ENCODE data around the gene BPI. TPM values are rescaled to one million over a fixed set of nuclear protein-coding genes. Genes with fewer than 3 reads are reported as not detected.
"Not testable (repeated sequence)": the region's sequence is repeated elsewhere in the genome, so short reads cannot be mapped to it uniquely, and the experiment has no call there.

BPI gene
- total RNA-seq, 4 donors from 2014 or later: 0.22 to 0.40 TPM; not detected in 2

GRCh38 chr20:38308047-38308438, 4.1 kb downstream of the BPI start:
- WGBS, 2 donors: 61 to 75% methylated on average over 2 to 4 of the region's 4 CpGs
- TF ChIP-seq POLR2A (IDR thresholded peaks at IDR 0.05) (no peak), CTCF (IDR thresholded peaks at IDR 0.05) (no peak)
- no peaks in the 10 kb centered on the region for H3K9me3 ChIP-seq
- H3K27me3 ChIP-seq: no peaks in the 10 kb centered on the region
- no peak for DNase-seq
- no peak overlapping the region for H3K27ac ChIP-seq
- no peak overlapping the region for H3K4me3 ChIP-seq (replicated peaks in 1 of 3)
- no peaks in the 10 kb centered on the region for H3K36me3 ChIP-seq
- intact Hi-C loops (cut with DNase I): no loop called here
- H3K4me1 ChIP-seq: no peaks in the 10 kb centered on the region

- 45 to 83% methylated on average over 1 of the region's 1 CpG for WGBS, 2 donors
- no peaks in the 10 kb centered on the region for H3K27me3 ChIP-seq
- no peaks in the 10 kb centered on the region for H3K4me1 ChIP-seq
- no peaks in the 10 kb centered on the region for H3K9me3 ChIP-seq
- DNase-seq: no peak
- no peak overlapping the region for H3K27ac ChIP-seq
- intact Hi-C loops (cut with DNase I): no loop called here
- no peaks in the 10 kb centered on the region for H3K36me3 ChIP-seq
- H3K4me3 ChIP-seq (replicated peaks in 1 of 3): no peak overlapping the region
- no peak for TF ChIP-seq CTCF (IDR thresholded peaks at IDR 0.05)
- TF ChIP-seq POLR2A (IDR thresholded peaks at IDR 0.05): no peak
These were observed 4.5 kb downstream of the BPI start for GRCh38 chr20:38308447-38308846.

- intact Hi-C loops (cut with DNase I): no loop called here
- Histone ChIP-seq H3K4me1 (no peaks in the 10 kb centered on the region), H3K36me3 (no peaks in the 10 kb centered on the region), H3K27ac (no peak overlapping the region), H3K27me3 (no peaks in the 10 kb centered on the region), H3K4me3 (replicated peaks in 1 of 3) (no peak overlapping the region), H3K9me3 (no peaks in the 10 kb centered on the region)
- TF ChIP-seq CTCF (IDR thresholded peaks at IDR 0.05) (no peak), POLR2A (IDR thresholded peaks at IDR 0.05) (no peak)
- DNase-seq: no peak
- WGBS, 2 donors: 91 to 94% methylated on average over 3 of the region's 3 CpGs
These were observed 7.1 kb downstream of the BPI start for GRCh38 chr20:38311091-38311490.

GRCh38 chr20:38311491-38311890, 7.5 kb downstream of the BPI start:
- Histone ChIP-seq H3K9me3 (no peaks in the 10 kb centered on the region), H3K4me3 (replicated peaks in 1 of 3) (no peak overlapping the region), H3K27ac (no peak overlapping the region), H3K4me1 (no peaks in the 10 kb centered on the region), H3K36me3 (no peaks in the 10 kb centered on the region), H3K27me3 (no peaks in the 10 kb centered on the region)
- TF ChIP-seq CTCF (IDR thresholded peaks at IDR 0.05) (no peak), POLR2A (IDR thresholded peaks at IDR 0.05) (no peak)
- no peak for DNase-seq
- 55 to 64% methylated on average over 3 of the region's 3 CpGs for WGBS, 2 donors
- intact Hi-C loops (cut with DNase I): no loop called here

GRCh38 chr20:38313676-38314075, 9.7 kb downstream of the BPI start:
- intact Hi-C loops (cut with DNase I): no loop called here
- H3K27me3 ChIP-seq: no peaks in the 10 kb centered on the region
- H3K9me3 ChIP-seq: no peaks in the 10 kb centered on the region
- WGBS, 2 donors: 84 to 95% methylated on average over 2 of the region's 2 CpGs
- TF ChIP-seq CTCF (IDR thresholded peaks at IDR 0.05) (no peak), POLR2A (IDR thresholded peaks at IDR 0.05) (no peak)
- no peaks in the 10 kb centered on the region for H3K36me3 ChIP-seq
- no peak for DNase-seq
- H3K27ac ChIP-seq: no peak overlapping the region
- H3K4me3 ChIP-seq (replicated peaks in 1 of 3): no peak overlapping the region
- H3K4me1 ChIP-seq: no peaks in the 10 kb centered on the region

- intact Hi-C loops (cut with DNase I); H3K27ac ChIP-seq; H3K36me3 ChIP-seq; H3K4me1 ChIP-seq; H3K27me3 ChIP-seq; H3K4me3 ChIP-seq (replicated peaks in 1 of 3); DNase-seq; H3K9me3 ChIP-seq: not testable (repeated sequence)
- WGBS, 2 donors: 92 to 94% methylated on average over 1 of the region's 1 CpG
These were observed 10.4 kb downstream of the BPI start for GRCh38 chr20:38314350-38314749.
